Upper lobe of right lung (tissue), 1 donor: Measurements from ENCODE around the gene BABAM2. TPM values are rescaled to one million over a fixed set of nuclear protein-coding genes. Genes with fewer than 3 reads are reported as not detected.

Experiments
- ATAC-seq: fragments of 200-7000 bp; cut with Tn5 transposase; one replicate; pipeline ENCODE4 v1.9.1; 2020; ENCODE audit warnings: mild to moderate bottlenecking, moderate library complexity
- DNase-seq: peaks from one replicate; pipeline ENCODE4 v3.0.0-alpha.2; 2020
- H3K27ac ChIP-seq: fragments of 200-600 bp; one replicate; pipeline ENCODE4 v1.8.0; 2022
- H3K27me3 ChIP-seq: fragments of 200-600 bp; one replicate; pipeline ENCODE4 v1.8.0; 2022; ENCODE audit warnings: mild to moderate bottlenecking
- H3K36me3 ChIP-seq: fragments of 200-600 bp; one replicate; pipeline ENCODE4 v1.8.0; 2022
- H3K4me1 ChIP-seq: fragments of 200-600 bp; one replicate; pipeline ENCODE4 v1.8.0; 2022
- H3K4me3 ChIP-seq: fragments of 200-600 bp; one replicate; pipeline ENCODE4 v1.8.0; 2022; ENCODE audit warnings: mild to moderate bottlenecking
- H3K9me3 ChIP-seq: fragments of 200-600 bp; one replicate; pipeline ENCODE4 v1.8.0; 2022
- intact Hi-C: fragments of 100-400 bp; cut with DNase I; formaldehyde crosslinking; loops from one replicate; pipeline ENCODE4 v1.11.0; 2022
- total RNA-seq: library from RNA; stranded (reverse); fragmentation: NEBNext Ultra II Directional; extraction: Animal tissue kit (Norgen Biotek cat#: 25700); gene quantifications from one replicate; pipeline ENCODE4 v1.2.1, GENCODE V29; 2021
- TF ChIP-seq, protein P1 (sequence below): fragments of 200-600 bp; IDR thresholded peaks from one replicate; pipeline ENCODE4 v1.8.0; 2022; ENCODE audit warnings: antibody characterized with exemption
- donor health status: DM: no; HTN: yes; CAD: no; lungs with severe emphysema.

BABAM2 gene
- total RNA-seq, 1 donor from 2014 or later, result 36.2 TPM

DNA sequence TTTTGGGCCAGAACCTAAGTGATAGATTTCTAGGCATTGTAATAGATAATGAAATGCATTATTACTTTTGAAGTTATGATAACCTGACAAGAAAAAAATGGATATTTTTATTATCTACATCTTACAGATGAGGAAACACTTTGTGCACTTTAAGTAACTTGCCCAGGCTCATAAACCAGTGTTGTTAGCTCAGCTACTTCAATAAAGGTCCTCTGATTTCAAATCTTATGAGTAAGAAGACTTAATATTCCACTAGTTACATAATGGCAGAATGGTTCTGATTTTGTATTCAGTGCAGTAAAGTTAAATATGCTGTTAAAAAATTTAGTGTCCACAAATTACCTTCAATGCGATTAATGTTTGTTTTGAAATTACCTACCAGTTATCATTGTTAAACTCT, 199.0 kb downstream of the BABAM2 start:
- H3K4me1 ChIP-seq, result no peaks in the 10 kb centered on the region
- no peak for ATAC-seq
- no peak overlapping the region for H3K4me3 ChIP-seq
- intact Hi-C loops, result no loop called here
- H3K27ac ChIP-seq, result no peak overlapping the region
- TF ChIP-seq, protein P1, sequence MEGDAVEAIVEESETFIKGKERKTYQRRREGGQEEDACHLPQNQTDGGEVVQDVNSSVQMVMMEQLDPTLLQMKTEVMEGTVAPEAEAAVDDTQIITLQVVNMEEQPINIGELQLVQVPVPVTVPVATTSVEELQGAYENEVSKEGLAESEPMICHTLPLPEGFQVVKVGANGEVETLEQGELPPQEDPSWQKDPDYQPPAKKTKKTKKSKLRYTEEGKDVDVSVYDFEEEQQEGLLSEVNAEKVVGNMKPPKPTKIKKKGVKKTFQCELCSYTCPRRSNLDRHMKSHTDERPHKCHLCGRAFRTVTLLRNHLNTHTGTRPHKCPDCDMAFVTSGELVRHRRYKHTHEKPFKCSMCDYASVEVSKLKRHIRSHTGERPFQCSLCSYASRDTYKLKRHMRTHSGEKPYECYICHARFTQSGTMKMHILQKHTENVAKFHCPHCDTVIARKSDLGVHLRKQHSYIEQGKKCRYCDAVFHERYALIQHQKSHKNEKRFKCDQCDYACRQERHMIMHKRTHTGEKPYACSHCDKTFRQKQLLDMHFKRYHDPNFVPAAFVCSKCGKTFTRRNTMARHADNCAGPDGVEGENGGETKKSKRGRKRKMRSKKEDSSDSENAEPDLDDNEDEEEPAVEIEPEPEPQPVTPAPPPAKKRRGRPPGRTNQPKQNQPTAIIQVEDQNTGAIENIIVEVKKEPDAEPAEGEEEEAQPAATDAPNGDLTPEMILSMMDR, result no peak
- H3K36me3 ChIP-seq, result no peaks in the 10 kb centered on the region
- H3K9me3 ChIP-seq, result no peaks in the 10 kb centered on the region
- H3K27me3 ChIP-seq, result no peaks in the 10 kb centered on the region
- no peak for DNase-seq

DNA sequence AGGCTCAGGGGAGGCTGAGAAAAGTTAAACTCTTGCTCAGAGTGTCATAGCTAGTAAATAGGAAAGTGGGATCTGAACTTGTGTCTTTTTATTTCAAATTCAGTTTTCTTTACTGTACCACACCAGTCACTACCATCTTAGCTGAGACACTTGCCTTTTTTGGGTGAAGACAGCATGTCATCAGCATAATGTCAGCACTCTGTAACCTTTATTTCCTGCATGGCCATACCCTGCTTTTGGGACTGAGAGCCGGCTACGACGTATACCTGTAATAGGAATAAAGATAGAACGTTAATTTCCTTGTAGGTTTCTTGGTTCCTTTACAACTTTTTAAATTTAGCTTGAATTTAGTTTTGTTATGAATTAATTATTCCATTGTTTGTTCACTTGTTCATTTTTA, 202.8 kb downstream of the BABAM2 start:
- TF ChIP-seq, protein P1, result no peak
- Histone ChIP-seq H3K36me3 (no peaks in the 10 kb centered on the region), H3K27me3 (no peaks in the 10 kb centered on the region), H3K9me3 (no peaks in the 10 kb centered on the region), H3K4me1 (no peaks in the 10 kb centered on the region), H3K27ac (no peak overlapping the region), H3K4me3 (no peak overlapping the region)
- no peak for DNase-seq
- intact Hi-C loops, result no loop called here
- ATAC-seq, result no peak

DNA sequence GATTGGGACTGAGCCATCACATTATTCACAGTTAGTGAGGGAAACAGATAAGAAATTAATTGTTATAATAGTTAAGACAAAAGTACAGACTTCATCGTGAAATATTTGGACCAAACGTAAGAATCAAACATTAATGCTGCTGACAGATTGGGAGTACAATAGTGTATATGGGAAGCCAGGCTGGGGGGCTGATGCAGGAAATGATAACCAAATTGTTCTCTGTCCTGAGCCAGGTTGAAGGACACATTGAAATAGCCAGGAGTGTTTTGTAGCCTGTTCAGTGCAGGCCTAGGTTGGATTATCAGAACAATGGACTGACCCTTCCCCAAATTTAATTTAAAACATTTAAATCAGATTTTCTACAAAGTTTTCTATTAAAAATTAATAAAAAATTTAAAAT, 203.2 kb downstream of the BABAM2 start:
- Histone ChIP-seq H3K27ac (no peak overlapping the region), H3K4me3 (no peak overlapping the region), H3K9me3 (no peaks in the 10 kb centered on the region), H3K4me1 (no peaks in the 10 kb centered on the region), H3K36me3 (no peaks in the 10 kb centered on the region), H3K27me3 (no peaks in the 10 kb centered on the region)
- no peak for ATAC-seq
- intact Hi-C loops, result no loop called here
- no peak for DNase-seq
- TF ChIP-seq, protein P1, result no peak

DNA sequence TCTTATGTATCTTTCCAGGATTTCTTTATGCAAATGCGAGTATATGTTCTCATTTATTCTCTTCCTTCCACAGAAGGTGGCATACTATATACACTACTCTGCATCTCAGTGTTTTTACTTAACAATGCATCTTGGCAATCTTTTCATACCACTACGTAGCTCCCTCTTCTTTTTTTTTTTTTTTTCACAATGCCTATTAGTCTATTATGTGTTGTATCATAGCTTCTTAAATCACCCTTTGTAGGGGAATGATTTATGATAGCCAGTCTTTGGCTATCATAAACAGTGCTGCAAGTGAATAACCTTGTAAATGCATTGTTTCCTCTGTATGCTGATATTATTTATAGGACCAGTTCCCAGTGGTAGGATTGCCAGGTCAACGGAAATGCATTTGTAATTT, 204.2 kb downstream of the BABAM2 start:
- TF ChIP-seq, protein P1, result no peak
- no peaks in the 10 kb centered on the region for H3K36me3 ChIP-seq
- intact Hi-C loops, result no loop called here
- DNase-seq, result no peak
- no peak overlapping the region for H3K27ac ChIP-seq
- no peak overlapping the region for H3K4me3 ChIP-seq
- H3K27me3 ChIP-seq, result no peaks in the 10 kb centered on the region
- H3K4me1 ChIP-seq, result no peaks in the 10 kb centered on the region
- no peaks in the 10 kb centered on the region for H3K9me3 ChIP-seq
- no peak for ATAC-seq

DNA sequence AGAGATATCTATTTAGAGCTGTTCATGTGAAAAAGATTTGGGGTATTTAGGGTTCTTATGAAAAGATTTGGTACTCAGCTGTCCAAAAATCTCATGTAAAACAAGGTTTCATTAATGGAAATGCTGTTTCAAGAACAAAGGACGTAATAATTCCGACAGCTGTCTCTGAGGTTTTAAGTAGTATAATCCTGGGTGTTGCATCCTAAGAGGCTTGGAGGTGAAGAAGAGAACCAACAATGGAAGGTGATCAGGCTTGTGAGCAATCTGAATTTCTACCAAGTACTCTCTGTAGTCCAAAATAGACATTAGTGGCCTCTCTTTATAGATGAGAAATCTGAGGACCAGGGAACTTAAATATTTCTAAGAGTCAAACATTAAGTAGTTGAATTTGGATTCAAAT, 205.1 kb downstream of the BABAM2 start:
- Histone ChIP-seq H3K27ac (no peak overlapping the region), H3K4me3 (no peak overlapping the region), H3K4me1 (no peaks in the 10 kb centered on the region), H3K36me3 (no peaks in the 10 kb centered on the region), H3K27me3 (no peaks in the 10 kb centered on the region), H3K9me3 (no peaks in the 10 kb centered on the region)
- intact Hi-C loops, result no loop called here
- ATAC-seq, result no peak
- DNase-seq, result no peak
- TF ChIP-seq, protein P1, result no peak

DNA sequence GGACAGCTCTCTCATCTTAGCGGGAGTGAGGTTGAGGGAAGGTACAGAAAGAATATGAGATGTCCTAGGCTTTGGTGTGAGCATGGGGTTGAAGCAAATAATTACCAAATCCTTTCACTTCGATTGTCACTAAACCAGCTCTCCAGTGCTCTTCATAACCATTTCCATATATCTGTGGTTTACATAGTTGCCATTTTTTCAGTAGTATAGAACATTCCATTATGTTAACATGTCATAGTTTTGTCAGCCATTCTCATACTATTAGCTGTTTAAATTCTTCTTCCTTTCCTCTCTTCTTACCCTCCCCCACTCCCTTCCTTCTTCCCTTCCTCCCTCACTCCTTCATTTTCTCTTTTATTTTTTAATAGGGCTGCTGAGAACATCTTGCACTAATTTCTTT, 205.9 kb downstream of the BABAM2 start:
- no peak overlapping the region for H3K4me3 ChIP-seq
- ATAC-seq (no peak), DNase-seq (no peak)
- H3K27me3 ChIP-seq, result no peaks in the 10 kb centered on the region
- no peaks in the 10 kb centered on the region for H3K4me1 ChIP-seq
- H3K27ac ChIP-seq, result no peak overlapping the region
- no peaks in the 10 kb centered on the region for H3K36me3 ChIP-seq
- TF ChIP-seq, protein P1, result no peak
- intact Hi-C loops, result no loop called here
- H3K9me3 ChIP-seq, result no peaks in the 10 kb centered on the region
